GM18508 (cell line): ENCODE data around the gene CYFIP1.

Experiments
- ATAC-seq: cut with Tn5 transposase; IDR thresholded peaks from one replicate; pipeline ENCODE4 v1.9.1; 2021; ENCODE audit warnings: moderate number of reproducible peaks; ENCODE audit not compliant: insufficient read depth, unreplicated experiment

CYFIP1 gene

DNA sequence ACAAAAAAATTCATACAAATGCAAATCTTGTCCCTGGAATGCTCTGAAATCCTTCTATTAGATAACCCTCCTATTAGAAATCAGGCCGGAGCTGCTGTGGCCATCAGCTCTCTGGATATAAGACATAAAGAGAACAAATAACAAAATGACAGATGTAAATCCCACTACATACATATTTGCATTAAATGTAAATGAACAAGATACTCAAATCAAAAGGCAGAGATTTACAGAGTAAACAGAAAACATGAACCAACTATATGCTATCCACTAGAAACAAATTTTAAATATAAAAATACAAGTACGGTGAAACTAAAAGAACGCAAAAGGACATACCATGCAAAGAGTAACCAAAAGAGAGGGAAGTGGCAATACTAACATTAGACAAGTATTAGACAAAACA, 10.7 kb downstream of the CYFIP1 start:
- no peak for ATAC-seq

DNA sequence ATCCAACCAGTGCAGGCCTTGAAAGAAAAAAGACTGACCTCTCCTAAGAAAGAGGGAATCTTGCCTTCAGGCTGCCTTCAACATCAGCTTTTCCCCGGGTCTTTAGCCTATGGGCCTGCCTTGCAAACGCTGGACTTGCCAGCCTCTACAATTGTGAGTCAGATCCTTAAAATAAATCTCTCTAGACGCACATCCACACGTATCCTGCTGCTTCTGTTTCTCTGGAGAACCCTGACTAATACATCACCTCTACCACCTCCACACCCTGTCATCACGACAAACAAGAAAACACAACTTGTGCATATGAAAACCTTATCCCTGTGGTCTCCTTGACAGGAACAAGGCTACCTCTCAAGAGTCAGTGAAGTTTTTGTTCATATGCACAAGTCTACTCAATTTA, 11.8 kb downstream of the CYFIP1 start:
- ATAC-seq = no peak

DNA sequence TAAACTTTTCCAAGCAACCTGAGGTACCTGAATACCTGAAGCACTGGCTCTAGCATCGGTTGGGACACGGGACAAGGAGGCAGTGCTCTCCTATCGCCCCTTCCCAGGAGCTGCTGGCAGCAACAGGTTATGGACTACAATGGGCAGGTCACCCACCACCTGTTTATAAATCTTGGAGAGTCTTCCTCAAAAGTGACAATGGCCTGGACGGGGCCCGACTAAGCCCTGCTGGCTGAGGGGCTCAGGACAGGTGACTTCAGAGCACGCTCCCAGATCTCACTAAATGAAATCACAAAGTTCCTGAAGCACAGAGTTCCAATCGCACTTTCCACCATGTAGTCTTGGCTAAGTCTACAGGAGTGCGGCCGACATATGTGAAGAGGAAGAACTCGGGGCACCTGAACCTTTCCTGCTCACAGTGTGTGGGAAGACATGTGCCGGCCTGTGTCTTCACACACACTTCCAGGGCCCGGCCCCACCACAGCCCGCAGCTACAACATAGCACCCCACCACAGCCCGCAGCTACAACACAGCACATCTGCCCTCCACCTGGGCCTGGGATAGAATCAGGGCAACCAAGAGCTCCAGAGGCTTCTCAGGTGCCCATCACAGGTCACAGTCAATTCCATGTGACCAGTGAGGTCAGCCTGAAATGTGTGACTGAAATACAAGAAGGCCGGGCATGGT, 12.9 kb downstream of the CYFIP1 start:
- no peak for ATAC-seq

DNA sequence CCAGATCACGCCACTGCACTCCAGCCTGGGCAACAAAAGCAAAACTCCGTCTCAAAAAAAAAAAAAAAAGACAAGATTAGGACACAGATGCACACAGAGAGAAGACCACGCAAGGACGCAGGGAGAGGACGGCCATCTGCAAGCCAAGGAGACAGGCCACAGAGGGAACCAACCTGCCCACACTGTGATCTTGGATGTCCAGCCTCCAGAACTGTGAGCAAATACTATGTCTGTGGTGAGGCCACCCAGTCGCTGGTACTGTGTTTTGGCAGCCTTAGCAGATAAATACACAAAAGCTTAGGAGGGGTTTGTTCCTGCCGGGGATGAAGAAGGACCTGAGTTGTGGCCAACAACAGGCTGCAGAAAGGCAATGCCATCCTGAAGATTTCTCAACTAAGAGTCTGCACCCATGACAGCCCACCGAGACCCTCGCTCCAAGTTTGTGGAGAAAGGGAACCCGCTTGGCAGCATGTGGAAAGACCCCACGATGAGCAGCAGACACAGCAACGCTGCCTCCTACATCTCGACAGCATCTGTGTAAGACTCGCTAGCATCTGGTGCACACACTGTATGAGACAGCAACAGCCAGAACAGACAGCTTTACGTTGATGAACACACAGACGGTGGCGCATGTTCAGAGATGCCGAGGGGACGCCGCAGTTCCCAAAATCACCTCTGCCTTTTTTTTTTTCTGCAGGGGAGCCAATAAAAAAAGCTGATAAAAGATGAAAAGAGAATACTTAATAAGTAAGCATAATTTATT, 13.7 kb downstream of the CYFIP1 start:
- no peak for ATAC-seq

DNA sequence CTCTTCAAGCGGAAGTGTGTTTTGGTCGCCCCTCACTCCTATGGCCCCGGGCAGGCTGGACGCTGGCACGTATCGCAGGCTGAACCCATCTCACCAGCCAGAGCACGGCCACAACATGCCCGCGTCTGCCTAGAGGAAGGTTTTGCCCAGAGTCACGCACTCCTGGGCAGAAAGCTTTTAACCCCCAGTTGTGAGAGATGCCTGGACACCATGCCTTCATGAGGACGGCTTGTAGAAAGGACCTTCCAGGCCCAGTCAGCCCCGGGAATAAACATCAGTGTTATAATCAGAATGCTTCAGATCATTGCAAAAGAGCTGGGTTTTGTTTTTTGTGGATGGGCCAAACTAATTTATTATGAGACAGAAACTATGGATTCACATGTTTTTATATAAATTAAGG, 16.5 kb downstream of the CYFIP1 start:
- no peak for ATAC-seq

DNA sequence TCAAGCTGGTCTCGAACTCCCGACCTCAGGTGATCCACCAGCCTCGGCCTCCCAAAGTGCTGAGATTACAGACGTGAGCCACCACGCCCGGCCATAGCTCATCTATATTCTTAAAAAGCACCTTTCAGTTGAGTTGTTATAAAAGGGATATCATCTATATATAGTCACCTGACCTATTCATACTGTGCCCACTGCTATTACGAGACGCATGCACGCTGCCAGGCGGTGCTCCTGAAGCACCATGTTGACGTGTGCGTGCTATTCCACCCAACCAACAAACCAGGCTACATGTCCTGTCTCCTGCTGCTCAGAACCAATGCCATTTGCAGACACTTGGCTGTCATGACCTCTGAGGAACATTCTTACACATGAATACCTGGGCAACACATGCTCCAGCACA, 17.6 kb downstream of the CYFIP1 start:
- no peak for ATAC-seq

DNA sequence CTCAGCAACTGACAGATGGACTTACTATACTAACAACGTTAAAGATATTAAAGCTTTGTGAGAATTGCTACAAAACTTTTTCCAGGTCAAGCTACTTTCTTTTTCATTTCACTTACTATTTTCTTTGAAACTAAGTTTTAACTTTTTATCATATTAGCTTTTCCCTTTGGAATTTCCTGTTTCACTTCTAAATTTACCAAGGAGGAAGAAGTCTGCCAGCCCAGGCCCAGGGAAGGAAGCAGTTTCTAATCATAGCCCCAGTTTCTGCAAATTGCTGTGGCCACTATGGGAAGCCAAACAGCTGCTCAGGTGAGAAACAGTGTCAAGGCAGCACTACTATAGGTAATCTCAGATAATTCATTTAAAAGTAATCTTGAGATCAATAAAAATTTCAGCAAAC, 18.4 kb downstream of the CYFIP1 start:
- ATAC-seq = no peak

DNA sequence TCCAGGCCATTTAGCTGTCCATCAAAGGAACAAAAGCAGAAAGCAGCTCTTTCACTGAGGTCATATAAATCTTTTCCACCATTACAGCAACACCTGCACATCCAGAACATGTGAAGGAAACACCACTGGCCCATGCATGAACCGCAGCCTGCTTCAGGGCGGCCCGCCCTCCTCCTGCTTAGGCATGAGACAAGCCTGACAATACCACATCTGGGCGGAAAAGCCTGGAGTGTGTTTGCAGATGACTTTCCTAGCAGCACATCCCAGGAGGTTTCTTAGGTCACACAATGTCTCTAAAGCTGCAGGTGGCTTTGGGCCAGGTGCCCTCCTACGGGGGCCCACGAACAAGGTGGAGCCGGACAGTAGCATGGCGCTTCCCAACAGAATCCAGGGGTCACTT, 19.6 kb downstream of the CYFIP1 start:
- ATAC-seq = no peak

DNA sequence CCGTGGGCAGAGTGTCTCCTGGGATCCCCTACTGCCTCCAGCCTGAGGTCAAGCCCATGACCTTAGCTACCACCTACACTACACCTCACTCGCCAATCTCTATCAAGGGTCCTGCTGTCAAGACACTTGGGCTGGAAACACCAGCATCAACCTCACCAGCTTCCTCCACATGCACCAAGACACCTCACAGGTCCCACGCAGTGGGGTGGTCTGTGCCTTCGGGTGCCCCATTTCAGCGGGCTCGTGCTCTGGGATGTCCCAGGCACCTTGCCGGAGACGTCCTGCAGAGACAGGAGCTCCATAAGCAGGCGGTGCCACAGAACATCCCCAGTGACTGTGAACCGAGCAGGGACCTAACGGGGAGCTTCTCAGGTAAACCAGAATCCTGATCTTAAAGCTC, 20.0 kb downstream of the CYFIP1 start:
- ATAC-seq = no peak

DNA sequence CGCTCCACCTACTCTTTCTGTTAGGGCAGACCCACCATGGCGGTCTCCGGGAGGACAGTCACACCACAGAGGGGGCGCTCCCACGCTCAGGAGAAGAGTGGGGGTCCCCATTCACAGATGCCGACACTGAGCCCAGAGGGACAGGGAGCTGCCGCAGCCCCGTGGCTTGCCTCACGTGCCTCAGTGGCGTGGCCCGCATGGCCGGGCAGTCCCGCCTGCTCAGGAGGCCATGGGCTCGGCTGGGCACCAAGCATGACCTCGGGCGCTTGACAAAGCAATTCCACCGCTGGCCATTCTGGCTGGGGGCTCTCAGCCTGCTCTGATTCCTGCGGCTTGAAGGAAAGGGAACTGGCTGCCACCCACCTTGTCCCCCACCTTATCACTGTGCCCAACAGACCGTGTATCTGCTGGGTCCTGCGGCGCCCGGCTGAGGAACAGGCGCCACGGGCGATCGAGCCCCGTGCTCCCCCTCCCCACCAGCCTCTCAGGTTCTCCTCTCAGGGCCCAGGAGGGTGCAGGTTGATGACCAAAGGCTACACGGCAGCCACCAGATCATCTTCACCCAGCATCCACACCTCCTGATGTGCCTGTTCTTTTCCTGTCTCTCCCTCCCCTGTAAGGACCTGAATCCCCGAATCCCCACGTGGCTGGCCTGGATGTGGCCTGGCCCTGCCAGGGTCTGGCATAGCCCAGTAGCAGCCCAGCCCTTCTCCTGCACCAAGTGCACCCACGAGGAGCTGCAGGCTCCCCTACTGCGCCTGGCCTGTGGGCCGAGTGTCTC, 20.7 kb downstream of the CYFIP1 start:
- no peak for ATAC-seq

DNA sequence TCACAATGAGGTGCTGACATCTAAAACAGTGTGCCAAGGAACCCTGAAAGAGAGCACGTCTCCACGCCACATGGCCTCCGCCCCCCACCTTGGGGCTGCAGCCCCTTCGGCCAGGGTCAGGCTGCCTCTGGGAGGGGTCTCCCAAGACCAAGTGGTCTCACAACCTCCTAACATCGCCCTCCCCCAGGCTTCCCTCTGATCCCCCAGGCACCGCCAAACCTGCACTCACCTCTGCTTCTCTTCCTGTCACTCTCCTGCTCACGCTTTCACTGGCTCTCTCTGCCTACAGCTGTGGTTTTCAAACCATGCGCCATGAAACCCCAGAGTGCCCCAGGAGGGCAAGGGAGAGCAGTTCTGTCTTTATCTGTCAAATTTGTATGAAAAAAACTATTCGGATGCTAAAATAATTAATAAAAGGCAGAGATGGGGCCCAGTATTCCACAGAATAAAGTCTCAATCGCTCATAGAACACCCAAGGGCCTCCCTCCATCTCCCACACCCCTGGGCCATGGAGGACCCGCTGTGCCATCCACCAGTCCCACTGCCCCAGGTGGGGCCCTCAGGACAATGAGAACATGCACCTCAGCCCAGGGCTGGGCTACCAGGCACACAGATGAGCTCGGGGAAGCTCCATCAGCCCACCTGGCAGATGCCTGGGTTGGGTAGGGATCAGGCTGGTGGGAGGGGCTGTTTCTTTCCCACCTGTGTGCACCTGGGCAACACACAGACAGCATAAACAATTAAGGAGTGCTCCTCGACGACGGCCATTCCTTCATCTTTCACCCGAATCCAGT, 21.5 kb downstream of the CYFIP1 start:
- ATAC-seq = no peak

DNA sequence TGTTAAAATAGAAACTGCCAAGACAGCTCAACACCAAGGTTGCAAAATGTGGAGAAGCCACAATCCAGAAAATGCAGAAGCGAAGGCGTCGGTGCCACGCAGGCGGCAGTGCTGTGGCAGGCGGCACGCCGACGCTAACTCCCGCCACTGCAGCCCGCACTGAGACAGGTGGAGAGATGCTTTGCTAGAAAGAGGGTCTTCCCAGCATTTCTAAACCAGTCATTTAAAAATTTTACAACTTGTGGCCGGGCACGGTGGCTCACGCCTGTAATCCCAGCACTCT, 23.2 kb downstream of the CYFIP1 start:
- ATAC-seq = no peak

DNA sequence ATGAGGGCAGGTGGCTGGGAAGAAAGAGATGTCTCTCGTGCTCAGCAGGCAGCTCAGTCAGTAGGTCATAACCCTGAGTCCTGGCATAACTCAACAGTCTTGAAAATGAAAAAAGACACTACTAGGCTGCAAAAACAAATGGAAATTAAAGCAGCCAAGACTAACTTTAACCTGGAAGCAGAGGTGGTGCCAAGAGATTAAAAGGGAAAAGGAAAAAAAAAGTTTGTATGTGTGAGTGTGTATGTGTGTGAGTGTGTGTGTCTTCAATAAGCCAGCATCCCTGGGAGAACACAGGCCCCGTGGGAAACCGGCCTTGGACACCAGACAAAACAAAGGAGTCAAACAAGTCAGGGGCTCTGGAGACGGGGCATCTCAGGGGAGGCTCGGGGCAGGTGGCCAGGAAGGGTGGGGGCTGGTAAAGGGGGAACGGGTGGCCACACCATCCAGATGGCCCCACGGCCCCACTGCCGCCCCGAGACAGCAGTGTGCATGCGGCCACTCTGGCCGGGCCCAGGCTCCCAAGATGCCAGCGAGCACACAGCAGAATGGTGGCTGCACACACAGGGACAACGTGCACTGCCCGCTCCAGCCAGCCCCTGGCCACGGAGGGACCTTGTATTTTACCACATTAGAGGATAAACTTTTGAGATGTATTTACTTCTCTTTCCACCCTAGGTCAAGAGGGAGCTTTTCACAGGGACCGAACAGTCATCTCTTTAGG, 23.8 kb downstream of the CYFIP1 start:
- ATAC-seq = no peak

DNA sequence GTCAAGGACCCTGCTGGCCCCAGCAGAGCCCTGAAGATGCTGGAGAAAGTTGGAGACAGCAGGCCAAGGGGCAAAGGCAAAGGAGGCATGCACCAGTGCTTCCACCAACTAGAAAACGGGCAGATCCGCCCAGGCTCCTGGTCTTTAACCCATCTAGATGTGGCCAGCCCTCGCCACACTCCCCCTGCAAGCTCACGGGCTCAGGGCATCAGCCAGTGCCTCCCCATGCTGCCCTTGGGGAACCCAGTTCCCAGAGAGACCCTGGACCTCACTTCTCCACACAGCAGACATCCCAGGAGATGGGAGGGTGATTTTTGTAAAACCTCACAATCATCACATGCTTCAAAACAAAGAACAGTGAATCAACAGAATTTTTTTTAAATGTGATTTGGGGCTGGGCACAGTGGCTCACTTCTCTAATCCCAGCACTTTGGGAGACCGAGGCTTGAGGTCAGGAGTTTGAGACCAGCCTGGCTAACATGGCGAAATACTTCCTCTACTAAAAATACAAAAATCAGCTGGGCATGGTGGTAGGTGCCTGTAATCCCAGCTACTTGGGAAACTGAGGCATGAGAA, 24.5 kb downstream of the CYFIP1 start:
- ATAC-seq = no peak

DNA sequence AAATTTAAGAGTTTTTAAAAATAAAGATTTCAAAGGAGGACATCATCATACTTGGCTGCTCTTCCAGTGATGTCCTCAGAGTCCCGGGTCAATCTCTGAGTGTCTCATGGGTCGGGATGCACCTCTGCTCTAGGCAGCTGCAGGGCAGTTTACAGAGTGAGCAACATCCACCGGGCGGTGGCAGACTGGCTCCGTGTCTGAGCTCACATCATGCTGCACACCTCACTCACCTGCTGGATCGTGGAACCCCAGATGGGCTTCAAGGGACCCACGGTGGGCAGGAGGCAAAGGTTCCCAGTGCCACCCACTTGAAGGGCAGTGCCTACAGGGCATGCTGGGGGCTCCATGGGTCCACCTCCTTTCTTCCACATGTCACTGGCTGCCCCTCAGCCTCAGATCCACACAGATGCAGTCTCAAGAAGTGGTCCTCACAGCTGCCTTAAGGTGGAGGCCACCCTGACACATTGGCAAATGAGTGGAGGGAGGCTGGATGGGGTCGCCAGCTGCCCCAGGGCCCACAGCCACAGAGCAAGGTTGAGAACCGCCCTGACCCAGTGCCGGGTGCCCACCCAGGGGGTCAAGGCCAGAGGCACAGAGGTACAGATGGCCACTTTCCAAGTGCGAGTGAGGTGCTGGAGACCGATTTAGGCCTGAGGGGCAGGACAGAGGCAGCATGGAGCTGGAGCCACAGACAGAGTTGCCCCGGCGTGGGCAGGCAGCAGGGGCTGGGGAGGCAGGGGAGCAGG, 25.2 kb downstream of the CYFIP1 start:
- no peak for ATAC-seq

DNA sequence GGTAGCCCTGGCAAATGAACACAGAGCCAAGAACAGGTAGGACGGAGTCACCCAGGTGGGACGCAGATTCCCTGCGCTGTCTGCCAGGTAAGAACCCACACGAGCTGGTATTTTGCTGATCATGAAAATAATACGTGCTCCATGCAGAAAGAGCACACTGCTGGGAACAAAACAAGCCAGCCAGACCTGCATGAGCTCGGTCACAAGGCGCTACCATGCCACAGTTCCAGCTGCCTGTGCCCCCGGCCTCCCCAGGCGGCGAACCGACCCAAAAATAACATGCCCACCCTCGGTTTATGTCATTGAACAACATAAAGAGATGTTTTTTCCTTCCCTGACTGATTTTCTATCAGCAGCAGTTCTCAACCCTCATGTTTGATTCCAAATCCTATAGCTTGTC, 25.8 kb downstream of the CYFIP1 start:
- no peak for ATAC-seq

DNA sequence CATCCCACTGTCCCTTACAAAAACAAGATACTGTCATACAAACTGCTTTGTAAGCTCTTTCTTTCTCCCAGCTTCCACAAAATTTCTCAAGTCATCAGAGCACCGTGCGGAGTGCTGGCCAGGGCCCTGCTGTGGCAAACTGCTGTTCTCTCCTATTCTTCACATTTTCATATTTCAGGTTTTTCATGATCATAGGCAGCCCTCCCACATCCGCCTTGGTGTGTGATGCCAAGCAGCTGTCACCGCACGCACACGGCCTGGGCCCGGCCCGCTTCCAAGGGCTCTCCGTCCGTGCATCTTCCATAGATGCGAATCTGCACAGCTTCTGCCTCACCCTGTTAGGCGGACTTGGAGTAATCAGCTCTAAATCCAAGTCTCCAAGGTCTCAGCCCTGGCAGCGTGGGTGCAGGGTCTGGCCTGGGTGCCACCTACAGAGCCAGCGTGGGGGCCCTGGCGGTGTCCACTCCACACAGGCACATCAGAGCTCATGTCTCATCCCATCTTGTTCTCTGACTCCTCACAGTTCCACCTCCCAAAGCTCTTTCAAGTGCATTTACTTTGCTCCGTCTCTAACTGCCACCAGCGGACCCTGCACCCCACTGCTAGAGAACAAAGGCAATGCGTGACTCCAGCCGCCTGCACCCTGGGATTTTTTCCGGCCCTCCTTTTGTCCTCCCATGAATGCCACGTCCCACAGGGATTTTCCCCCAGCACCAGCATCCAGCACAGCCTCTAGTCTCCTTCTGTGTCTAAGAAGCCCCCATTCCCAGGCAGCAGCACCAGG, 27.2 kb downstream of the CYFIP1 start:
- no peak for ATAC-seq
